Measurements from ENCODE around the gene IFT20. TPM values are rescaled to one million over a fixed set of nuclear protein-coding genes. Genes with fewer than 3 reads are reported as not detected.

Gene IFT20, protein sequence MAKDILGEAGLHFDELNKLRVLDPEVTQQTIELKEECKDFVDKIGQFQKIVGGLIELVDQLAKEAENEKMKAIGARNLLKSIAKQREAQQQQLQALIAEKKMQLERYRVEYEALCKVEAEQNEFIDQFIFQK
- 40.2 and 52.1 TPM in 2 replicates for total RNA-seq (2014; rRNA removed; shearing (Covaris generic))

DNA sequence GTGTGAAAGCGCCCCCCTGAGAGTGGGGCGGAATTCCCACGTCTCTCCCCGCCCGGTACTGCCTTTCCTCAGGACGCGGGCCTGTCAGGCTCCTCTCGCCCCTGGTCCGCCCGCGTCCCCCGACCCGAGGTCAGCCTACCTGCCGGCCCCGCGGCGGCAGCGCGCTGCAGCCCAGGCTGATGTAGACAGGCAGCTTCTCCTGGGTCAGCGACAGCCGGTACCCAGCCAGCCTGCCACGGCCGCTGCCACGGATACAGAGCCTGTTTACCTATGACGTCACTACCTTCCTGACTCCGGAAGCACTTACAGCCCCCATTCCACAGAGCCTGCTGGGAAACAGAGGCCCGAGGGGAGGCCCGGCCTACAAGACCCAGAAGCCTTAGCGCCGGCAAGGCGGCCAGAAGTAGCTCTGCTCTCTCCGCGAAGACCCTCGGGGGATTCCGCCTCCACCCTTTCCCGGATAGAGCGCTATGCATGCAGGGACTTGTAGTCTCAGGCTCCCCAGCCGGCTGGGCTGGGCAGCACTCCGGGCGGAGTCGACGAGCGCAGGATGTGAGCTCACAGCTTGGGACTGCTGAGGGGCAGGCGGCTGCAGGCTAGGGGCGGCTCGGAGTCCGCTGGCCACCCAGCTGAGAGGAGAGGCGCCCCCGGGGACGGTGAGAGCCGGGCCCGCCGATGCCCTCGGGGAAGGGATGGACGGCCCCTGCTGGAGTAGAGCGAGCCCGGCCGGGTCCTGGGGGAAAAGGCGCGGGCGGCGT, at the start of gene IFT20, which contains the start of gene TNFAIP1:
IFT20 (minus strand) TSS at position 272 of the 758 bp plus-strand sequence. CDS start 3,487 bp downstream, outside the sequence.
TNFAIP1 (plus strand) TSS at position 561 of the 758 bp plus-strand sequence. CDS start 3,761 bp downstream, outside the sequence.
- Histone ChIP-seq H3K4me1 (replicated peaks) (peaks cover 26% of the 10 kb centered on the region), H3K9me3 (replicated peaks) (no peaks in the 10 kb centered on the region), H3K27me3 (replicated peaks) (no peaks in the 10 kb centered on the region), H3K36me3 (peaks cover 23% of the 10 kb centered on the region; the same call in 1 of the 2 replicates), H3K4me3 (peak within 1 kb of the TSS; percentile 65), H3K27ac (peak within 1 kb of the TSS; percentile 91)
- peak; percentile 98 to 100 for DNase-seq (ENCODE audit: low read depth in 1 of 2, low spot score in 2 of 2)

DNA sequence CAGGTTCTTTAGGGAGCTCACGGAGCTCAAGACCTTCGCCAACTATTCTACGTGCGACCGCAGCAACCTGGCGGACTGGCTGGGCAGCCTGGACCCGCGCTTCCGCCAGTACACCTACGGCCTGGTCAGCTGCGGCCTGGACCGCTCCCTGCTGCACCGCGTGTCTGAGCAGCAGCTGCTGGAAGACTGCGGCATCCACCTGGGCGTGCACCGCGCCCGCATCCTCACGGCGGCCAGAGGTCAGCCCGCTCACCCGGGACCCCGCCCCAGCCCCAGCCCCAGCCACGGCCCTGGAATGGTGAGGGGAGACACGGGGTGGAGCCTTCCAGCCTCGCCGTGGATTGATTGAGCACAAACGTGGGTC, 49.7 kb upstream of the IFT20 start:
- Histone ChIP-seq H3K4me1 (replicated peaks) (no peaks in the 10 kb centered on the region), H3K27me3 (replicated peaks) (no peaks in the 10 kb centered on the region), H3K9me3 (replicated peaks) (no peaks in the 10 kb centered on the region), H3K27ac (no peak overlapping the region), H3K4me3 (no peak overlapping the region), H3K36me3 (peaks cover 10% of the 10 kb centered on the region)
- DNase-seq (ENCODE audit: low read depth in 1 of 2, low spot score in 2 of 2) = no peak

DNA sequence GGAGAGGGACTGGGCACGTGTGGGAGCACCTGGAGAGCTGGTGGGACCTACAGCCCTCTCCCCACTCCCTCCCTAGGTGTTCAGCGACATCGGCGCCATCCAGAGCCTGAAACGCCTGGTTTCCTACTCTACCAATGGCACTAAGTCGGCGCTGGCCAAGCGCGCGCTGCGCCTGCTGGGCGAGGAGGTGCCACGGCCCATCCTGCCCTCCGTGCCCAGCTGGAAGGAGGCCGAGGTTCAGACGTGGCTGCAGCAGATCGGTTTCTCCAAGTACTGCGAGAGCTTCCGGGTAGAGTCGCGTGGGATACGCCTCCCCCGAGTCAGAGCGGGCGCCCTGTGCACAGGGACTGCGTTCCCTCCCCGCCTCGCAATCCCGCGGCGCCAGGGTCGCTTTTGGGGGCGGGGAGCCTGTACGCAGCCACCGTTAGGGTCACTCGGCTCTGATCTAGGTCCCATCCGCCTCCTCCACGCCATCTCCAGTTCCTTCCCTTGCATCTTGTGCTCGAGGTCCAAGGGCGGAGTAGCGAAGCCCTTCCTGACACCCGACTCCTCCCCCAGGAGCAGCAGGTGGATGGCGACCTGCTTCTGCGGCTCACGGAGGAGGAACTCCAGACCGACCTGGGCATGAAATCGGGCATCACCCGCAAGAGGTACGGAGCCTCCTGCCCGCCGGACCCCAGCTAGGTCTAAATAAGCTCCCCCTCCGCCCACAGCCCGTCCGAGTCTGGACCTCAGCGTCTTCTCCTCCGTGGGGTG, 49.2 kb upstream of the IFT20 start:
- H3K27me3 ChIP-seq (replicated peaks) = no peaks in the 10 kb centered on the region
- no peak for DNase-seq (ENCODE audit: low read depth in 1 of 2, low spot score in 2 of 2)
- no peak overlapping the region for H3K4me3 ChIP-seq
- peaks cover 5% of the 10 kb centered on the region for H3K36me3 ChIP-seq
- no peaks in the 10 kb centered on the region for H3K9me3 ChIP-seq (replicated peaks)
- H3K27ac ChIP-seq = no peak overlapping the region
- H3K4me1 ChIP-seq (replicated peaks) = no peaks in the 10 kb centered on the region

DNA sequence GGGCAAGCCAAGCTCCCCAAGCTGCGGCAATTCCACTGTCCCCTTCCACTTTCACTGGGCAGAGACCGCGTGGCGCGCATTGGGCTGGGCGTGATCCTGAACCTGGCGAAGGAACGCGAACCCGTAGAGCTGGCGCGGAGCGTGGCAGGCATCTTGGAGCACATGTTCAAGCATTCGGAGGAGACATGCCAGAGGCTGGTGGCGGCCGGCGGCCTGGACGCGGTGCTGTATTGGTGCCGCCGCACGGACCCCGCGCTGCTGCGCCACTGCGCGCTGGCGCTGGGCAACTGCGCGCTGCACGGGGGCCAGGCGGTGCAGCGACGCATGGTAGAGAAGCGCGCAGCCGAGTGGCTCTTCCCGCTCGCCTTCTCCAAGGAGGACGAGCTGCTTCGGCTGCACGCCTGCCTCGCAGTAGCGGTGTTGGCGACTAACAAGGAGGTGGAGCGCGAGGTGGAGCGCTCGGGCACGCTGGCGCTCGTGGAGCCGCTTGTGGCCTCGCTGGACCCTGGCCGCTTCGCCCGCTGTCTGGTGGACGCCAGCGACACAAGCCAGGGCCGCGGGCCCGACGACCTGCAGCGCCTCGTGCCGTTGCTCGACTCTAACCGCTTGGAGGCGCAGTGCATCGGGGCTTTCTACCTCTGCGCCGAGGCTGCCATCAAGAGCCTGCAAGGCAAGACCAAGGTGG, 46.0 kb upstream of the IFT20 start:
- DNase-seq (ENCODE audit: low read depth in 1 of 2, low spot score in 2 of 2) = no peak
- Histone ChIP-seq H3K4me3 (no peak overlapping the region), H3K9me3 (replicated peaks) (no peaks in the 10 kb centered on the region), H3K27me3 (replicated peaks) (no peaks in the 10 kb centered on the region), H3K4me1 (replicated peaks) (no peaks in the 10 kb centered on the region), H3K27ac (no peak overlapping the region), H3K36me3 (0 out of 2 replicates have a peak, but pooled peaks cover 4% of the 10 kb centered on the region)

DNA sequence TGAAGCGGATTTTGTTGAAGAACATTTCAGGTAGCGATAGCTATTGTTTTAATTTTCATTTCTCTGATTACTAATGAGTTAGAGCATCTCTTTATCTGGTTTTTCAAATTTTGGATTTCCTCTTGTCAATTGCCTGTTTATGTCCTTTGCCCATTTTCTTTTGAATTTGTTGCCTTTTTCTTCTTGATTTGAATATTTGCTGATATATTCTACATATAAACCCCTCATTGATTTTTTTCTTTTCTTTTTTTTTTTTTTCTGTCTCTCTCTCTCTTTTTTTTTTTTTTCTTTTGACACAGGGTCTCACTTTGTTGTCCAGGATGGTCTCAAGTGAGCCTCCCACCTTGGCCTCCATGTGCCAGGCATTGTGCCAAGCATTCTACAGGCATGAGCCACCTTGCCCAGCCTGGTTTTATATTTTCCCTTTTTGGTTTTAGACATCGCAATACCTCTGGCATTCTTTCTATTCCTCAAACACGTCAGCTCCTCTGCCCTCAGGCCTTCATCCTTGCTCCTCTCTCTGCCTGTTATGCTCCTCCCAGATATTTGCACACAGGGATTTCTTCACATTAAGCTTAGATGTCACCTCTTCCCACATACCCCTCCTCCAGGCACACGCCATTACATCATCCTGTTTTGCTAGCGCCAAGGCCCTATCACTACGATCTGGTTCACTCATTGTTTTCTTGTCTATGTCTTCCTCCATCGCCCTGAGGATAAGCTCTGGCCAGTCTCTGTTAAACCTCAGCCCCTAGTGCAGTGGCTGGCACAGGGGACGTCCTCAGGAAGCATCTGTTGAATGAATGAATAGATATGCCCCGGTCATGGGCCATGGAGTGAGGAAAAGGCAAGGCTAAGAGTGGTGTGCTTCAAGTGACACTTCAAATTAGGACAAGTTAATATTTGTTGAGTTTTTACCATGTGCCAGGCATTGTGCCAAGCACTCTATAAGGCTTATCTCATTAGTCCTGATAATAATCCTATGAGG, 44.8 kb upstream of the IFT20 start:
- H3K27me3 ChIP-seq (replicated peaks) = no peaks in the 10 kb centered on the region
- H3K4me3 ChIP-seq = no peak overlapping the region
- H3K9me3 ChIP-seq (replicated peaks) = no peaks in the 10 kb centered on the region
- no peak for DNase-seq (ENCODE audit: low read depth in 1 of 2, low spot score in 2 of 2)
- 0 out of 2 replicates have a peak, but pooled peaks cover 4% of the 10 kb centered on the region for H3K36me3 ChIP-seq
- no peaks in the 10 kb centered on the region for H3K4me1 ChIP-seq (replicated peaks)
- H3K27ac ChIP-seq = no peak overlapping the region

DNA sequence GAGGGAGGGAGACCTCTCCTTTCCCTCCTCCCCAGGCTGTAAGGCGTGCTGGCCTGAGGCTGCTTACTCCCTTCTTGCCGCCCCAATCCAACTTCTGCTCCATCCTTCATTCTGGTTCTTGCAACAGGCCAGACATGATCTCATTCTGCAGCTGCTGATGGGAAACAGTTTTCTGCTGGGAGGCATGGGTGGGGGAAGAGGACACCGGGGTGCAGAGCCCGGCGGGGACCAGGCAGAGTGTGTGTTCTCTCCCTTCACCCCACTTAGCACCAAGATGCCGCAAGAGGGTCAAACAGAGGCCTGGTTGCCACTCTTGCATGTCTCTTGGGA, 37.6 kb upstream of the IFT20 start:
- peak overlapping the region; percentile 67 for H3K4me3 ChIP-seq
- peaks cover 24% of the 10 kb centered on the region for H3K4me1 ChIP-seq (replicated peaks)
- H3K27ac ChIP-seq = no peak overlapping the region
- no peak for DNase-seq (ENCODE audit: low read depth in 1 of 2, low spot score in 2 of 2)
- no peaks in the 10 kb centered on the region for H3K9me3 ChIP-seq (replicated peaks)
- H3K36me3 ChIP-seq = 0 out of 2 replicates have a peak, but pooled peaks cover 6% of the 10 kb centered on the region
- H3K27me3 ChIP-seq (replicated peaks) = no peaks in the 10 kb centered on the region

DNA sequence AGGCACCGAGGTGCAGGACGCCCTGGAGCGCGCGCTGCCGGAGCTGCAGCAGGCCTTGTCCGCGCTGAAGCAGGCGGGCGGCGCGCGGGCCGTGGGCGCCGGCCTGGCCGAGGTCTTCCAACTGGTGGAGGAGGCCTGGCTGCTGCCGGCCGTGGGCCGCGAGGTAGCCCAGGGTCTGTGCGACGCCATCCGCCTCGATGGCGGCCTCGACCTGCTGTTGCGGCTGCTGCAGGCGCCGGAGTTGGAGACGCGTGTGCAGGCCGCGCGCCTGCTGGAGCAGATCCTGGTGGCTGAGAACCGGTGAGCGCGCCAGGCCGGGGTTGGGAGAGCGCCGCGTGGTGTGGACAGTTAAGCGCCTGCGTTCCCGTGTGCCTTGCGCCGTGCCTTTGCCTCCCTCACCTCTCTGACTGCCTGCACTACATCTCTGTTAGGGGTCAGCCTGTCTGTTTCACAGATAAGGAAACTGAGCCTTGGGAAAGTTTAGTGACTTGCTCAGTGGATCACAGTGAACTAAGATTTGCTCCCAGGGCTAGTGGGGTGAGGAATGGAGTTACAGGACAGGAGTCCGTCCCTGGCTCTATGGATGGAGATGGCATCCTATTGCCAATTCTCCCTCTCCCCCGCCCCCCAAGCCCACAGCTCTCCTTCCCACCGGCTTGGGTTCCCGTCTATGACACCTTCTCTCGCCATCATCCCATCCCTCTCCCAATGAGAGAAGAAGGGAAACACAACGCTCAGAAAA, 37.1 kb upstream of the IFT20 start:
- peak in 1 of 2 experiments; percentile 52 for DNase-seq (ENCODE audit: low read depth in 1 of 2, low spot score in 2 of 2)
- H3K27me3 ChIP-seq (replicated peaks) = no peaks in the 10 kb centered on the region
- peak overlapping the region; percentile 67 for H3K4me3 ChIP-seq
- 0 out of 2 replicates have a peak overlapping the region, but pooled peaks have one; percentile 8 for H3K27ac ChIP-seq
- 0 out of 2 replicates have a peak, but pooled peaks cover 6% of the 10 kb centered on the region for H3K36me3 ChIP-seq
- H3K9me3 ChIP-seq (replicated peaks) = no peaks in the 10 kb centered on the region
- peaks cover 24% of the 10 kb centered on the region for H3K4me1 ChIP-seq (replicated peaks)

DNA sequence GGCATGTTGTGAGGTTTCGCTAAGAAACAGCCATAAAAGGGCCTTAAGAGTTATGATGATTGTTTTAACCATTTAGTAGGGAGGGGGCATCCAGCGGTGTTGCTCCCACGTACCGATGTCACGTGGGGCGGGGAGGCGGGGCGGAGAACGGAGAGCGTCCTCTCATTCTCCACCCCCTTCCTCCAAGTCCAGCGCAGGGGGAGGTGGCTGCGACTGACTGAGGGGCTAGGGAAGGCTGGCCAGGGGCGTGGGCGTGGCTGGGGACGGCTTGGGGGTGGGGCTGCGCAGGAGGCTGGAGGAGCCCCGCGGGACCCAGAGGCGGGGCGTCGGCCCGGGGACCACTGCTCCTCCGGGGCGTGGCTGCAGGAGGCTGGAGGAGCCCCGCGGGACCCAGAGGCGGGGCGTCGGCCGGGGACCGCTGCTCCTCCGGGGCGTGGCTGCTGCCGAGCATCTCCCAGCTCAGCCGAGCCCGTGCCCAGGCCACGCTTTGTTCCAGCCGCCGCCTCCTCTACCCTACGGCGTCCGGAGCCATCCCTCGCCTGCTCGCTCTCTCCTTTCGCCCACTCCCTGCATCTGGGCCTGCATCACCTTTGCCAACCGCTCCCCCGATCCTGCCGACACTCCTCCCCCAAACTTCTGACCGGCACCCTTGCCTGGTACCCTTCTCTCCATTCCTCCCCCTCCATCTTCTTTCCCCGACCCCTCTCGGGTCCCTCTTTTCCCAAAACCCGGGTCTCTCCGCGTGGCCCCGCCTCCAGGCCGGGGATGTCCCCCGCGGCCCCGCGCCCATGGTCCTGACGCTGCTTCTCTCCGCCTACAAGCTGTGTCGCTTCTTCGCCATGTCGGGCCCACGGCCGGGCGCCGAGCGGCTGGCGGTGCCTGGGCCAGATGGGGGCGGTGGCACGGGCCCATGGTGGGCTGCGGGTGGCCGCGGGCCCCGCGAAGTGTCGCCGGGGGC, 36.3 kb upstream of the IFT20 start, which contains the start of gene SARM1:
SARM1 (plus strand) TSS at position 450 of the 958 bp plus-strand sequence; CDS start at position 789, 339 bp downstream.
- DNase-seq (ENCODE audit: low read depth in 1 of 2, low spot score in 2 of 2) = peak; percentile 85 to 97
- no peaks in the 10 kb centered on the region for H3K27me3 ChIP-seq (replicated peaks)
- H3K36me3 ChIP-seq = 0 out of 2 replicates have a peak, but pooled peaks cover 6% of the 10 kb centered on the region
- H3K27ac ChIP-seq = 0 out of 2 replicates have a peak within 1 kb of the TSS, but pooled peaks have one; percentile 14
- H3K9me3 ChIP-seq (replicated peaks) = no peaks in the 10 kb centered on the region
- peak within 1 kb of the TSS; percentile 67 for H3K4me3 ChIP-seq
- peaks cover 24% of the 10 kb centered on the region for H3K4me1 ChIP-seq (replicated peaks)

DNA sequence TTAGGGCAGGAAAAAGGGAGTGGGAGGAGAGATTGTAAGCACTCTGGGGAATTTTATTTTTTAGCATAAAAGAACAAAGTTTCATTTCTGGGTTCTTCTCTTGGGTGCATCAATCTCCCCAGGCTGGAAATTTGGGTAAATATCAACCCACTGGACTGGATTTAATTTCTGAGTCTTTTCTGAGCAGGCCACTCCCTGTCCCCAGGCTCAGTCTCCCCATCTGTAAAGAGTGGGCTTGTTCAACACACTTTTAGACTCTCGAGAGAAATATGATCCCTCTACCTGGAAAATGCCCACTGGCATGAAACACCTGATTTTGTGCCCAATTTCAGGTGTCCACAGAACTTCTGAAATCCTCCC, 35.5 kb upstream of the IFT20 start:
- H3K4me1 ChIP-seq (replicated peaks) = peaks cover 24% of the 10 kb centered on the region
- 0 out of 2 replicates have a peak overlapping the region, but pooled peaks have one; percentile 14 for H3K27ac ChIP-seq
- H3K27me3 ChIP-seq (replicated peaks) = no peaks in the 10 kb centered on the region
- no peaks in the 10 kb centered on the region for H3K9me3 ChIP-seq (replicated peaks)
- 0 out of 2 replicates have a peak, but pooled peaks cover 6% of the 10 kb centered on the region for H3K36me3 ChIP-seq
- no peak for DNase-seq (ENCODE audit: low read depth in 1 of 2, low spot score in 2 of 2)
- H3K4me3 ChIP-seq = peak overlapping the region; percentile 67

DNA sequence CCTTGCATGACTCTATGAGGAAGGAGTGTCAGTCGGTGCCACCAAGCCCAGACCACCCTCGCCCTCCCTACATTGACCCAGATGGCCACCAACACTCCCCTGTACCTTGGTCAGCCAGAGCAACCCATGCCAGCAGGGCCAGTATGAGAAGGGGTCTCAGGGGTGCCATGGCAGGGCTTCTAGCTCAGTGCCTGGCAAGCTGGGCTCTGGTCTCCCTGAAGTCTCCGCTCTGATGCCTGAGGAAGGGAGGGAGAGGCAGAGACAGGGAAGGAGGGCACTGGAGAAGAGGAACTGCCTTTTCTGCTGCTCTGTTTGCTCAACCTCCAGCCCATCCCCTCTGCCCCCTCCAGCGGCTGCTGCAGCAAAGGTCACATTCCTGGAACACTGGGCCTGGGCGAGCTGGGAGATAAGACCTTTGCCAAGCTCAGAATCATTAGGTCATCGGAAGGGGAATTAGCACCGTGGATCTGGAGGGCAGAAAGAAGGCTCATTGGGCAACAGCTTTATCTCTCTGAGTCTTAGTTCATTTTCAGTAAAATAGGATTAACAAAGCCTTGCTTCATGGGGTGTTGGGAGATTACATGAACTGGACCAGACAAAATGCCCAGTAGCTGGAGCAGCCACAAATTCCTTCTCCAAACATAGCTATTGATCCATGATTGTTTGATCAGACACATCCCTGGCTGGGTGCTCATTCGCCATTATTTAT, 34.9 kb upstream of the IFT20 start, which contains the start of gene VTN:
VTN (minus strand) TSS at position 273 of the 709 bp plus-strand sequence; CDS start at position 169, 104 bp downstream.
- DNase-seq (ENCODE audit: low read depth in 1 of 2, low spot score in 2 of 2) = no peak
- H3K9me3 ChIP-seq (replicated peaks) = no peaks in the 10 kb centered on the region
- peak within 1 kb of the TSS; percentile 67 for H3K4me3 ChIP-seq
- H3K27ac ChIP-seq = 0 out of 2 replicates have a peak within 1 kb of the TSS, but pooled peaks have one; percentile 14
- H3K36me3 ChIP-seq = 0 out of 2 replicates have a peak, but pooled peaks cover 6% of the 10 kb centered on the region
- H3K27me3 ChIP-seq (replicated peaks) = no peaks in the 10 kb centered on the region
- H3K4me1 ChIP-seq (replicated peaks) = peaks cover 24% of the 10 kb centered on the region
